Activated T-helper 1 cell treated with anti-CD3 and anti-CD28 coated beads, Interleukin-2, amount 50 U/mL, for 16 hours (primary cell): ENCODE measurements around the gene RPN2.

ENCODE experiments used
- DNase-seq, 2 donors: peaks; one replicate each; pipeline ENCODE4 v3.0.0-alpha.2; 2020; ENCODE audit warnings: low read depth in 1 of 2, low spot score in 1 of 2

RPN2 gene

DNA sequence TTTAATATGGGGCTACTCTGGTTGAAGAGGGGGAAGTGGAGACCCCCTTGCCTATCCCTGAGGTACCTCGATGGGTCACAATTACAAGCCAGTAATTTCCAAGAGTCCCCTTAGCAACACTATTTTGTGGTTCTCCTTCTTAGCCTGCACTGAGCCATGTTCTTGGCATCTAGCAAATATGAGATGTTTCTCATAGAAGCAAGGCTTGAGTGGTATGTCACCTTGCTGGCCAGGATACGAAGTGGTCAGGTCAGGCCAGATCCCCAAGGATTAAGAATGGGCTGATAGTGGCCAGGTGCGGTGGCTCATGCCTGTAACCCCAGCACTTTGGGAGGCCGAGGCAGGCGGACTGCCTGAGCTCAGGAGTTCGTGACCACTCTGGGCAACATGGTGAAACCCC lies 84.6 kb downstream of the RPN2 start:
- no peak for DNase-seq

DNA sequence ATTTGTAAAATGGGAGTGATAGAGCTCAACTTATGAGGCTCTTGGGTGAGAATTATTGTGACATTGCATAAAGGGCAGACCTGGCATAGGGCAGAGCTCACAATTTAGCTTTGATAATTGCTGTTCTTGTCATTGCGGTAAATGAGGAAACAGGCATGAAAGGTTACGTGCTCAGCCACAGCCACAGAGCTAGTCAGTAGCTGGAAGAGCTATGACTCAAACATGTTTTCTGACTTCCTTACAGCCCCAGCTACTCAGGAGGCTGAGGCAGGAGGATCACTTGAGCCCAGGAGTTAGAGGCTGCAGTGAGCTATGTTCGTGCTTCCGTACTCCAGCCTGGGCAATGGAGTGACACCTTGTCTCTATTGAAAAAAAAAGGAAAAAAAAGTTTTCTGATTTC lies 86.0 kb downstream of the RPN2 start:
- no peak for DNase-seq

DNA sequence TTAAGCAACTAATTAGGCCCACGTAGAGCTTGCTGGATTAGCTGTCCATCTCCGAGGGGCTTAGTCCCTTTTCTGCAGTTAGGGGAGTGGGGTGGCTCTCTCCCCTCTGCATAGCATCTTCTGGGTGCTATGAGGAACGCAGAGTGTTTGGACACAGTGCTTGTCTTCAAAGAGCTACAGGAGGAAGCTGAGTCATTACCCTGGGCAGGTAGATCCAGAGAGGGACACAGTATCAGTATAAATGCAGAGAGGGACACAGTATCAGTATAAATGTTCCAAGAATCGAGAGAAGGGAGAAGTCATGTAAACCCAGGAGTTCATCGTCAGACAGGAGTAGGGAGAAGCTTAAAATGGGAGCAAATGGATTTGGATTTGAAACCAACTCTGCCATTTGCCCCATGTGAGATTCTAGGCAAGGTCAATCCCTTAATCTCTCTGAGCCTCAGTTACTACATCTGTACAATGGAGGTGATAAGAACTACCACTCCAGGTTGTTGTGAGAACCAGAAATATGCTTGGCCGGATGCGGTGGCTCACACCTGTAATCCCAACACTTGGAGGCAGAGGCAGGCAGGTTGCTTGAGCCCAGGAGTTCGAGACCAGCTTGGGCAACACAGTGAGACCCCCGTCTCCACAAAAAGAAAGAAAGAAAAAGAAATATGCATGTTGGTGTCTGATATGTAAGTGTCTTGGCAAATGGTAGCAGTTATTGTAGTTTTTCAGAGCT lies 88.0 kb downstream of the RPN2 start:
- no peak for DNase-seq

- no peak for DNase-seq
These were observed 88.7 kb downstream of the RPN2 start for GRCh38 chr20:37267667-37268313.

- no peak for DNase-seq
These were observed 91.7 kb downstream of the RPN2 start for GRCh38 chr20:37270576-37271420.

GRCh38 chr20:37271421-37271768 lies 92.3 kb downstream of the RPN2 start:
- no peak for DNase-seq

- DNase-seq, result no peak
These were observed 94.9 kb downstream of the RPN2 start for GRCh38 chr20:37273988-37274387.

DNA sequence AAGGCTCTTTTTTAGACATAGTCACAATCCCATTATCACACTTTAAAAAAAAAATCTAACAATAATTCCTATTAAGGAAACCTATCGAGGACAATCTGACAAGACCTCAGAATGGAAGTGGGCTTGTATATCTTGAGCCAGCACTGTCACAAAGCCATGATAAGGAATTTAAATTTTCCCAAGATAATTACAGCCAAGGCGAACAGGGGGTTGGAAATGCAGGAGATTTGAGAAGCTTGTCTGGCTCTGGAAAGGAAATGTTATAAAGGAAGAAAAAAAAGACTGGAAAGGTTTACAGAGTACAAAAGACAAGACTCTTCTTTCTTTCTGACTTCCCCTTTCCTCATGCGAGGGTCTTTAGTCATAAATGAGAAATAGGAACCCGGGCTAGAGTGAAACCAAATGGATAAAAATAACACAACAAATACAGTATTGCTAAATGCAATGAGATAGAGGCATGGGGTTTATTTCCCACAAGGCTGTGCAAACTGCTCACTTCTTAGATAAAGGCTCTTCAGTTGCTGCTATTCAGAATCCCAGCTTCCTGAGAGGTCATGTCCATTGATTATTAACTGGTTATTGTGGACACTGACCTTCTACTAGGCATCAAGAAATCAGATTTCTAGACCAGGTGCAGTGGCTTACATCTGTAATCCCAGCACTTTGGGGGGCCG lies 95.9 kb downstream of the RPN2 start:
- no peak for DNase-seq

- no peak for DNase-seq
These were observed 97.5 kb downstream of the RPN2 start for GRCh38 chr20:37276494-37277252.

DNA sequence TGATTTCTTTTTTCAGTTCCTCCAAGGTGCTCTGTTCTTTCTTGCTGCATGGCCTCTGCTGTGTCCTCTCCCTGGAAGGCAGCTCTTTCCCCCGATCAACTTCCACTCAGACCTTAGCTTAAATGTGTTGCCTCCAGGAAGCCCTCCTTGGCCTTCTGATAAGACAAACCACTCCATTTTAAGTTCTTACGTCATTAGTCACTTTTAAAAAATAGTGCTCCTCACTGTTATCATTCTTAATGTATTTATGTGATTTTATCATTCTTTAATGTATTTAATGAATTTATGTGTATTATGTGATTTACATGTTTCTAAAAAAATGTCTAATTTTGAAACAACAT lies 98.1 kb downstream of the RPN2 start:
- DNase-seq, result no peak

DNA sequence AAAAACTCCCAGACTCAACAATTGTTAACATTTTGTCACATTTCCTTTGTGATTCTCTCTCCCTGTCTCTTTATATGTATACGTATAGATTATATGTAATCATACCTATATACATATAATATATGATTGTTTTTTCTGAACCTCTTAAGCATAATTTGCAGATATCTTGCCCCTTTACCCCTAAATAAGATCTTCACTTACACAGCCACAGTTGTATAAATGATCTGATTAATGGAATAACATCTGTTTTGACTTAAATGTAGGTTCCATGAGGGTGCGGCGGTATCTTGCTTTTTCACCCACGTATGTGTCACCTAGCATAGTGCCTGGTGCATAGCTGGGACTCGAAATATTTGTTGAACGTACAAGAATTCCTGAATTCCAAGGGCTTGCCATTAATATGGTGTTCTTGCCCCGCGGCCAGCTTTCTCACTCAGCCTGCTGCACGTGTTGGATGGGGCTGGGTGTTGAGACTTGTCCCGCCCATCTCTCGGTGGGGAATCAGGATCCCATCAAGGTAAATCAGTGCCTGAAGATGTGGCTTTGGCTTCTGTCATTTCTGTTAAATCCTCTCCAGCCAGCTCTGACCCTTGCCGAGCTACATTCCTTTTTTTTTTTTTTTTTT lies 99.9 kb downstream of the RPN2 start:
- DNase-seq, result no peak

DNA sequence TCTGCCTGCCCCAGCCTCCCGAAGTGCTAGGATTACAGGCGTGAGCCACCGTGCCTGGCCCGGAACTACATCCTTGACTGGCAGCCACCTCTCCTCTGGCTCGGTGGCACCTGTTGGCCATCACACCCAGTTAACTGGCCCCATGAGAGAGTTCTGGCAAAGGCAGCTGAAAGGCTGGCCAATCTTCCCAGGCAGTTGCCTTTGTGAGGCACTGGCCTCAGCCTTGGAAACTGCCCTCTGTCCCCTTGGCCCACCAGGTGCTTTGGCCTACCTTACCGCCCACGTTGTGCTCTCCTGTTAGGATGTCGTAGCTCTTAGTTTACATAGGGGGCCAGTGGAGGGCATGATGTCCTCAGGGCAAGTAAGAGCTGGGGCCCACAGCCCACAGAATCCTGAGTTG lies 100.7 kb downstream of the RPN2 start:
- DNase-seq, result no peak

DNA sequence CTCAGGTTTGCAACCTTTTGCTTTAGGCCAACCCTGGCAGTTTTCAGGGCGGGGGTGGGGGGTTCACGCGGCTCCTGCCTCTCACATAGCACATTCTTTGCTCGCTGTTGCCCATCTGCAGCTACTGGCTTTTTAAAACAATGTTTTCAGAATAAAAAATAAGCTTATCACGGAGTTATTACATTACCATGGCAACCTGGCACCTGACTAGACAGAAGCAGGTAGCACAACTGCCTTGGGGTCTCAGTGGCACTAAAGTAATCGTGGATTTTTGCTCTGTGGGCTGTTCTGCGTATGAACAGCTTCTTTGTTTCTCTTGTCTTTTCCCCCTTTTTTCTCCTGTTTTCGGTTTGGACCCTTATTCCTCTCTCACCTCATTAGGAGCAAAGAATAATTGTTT lies 101.3 kb downstream of the RPN2 start:
- no peak for DNase-seq

DNA sequence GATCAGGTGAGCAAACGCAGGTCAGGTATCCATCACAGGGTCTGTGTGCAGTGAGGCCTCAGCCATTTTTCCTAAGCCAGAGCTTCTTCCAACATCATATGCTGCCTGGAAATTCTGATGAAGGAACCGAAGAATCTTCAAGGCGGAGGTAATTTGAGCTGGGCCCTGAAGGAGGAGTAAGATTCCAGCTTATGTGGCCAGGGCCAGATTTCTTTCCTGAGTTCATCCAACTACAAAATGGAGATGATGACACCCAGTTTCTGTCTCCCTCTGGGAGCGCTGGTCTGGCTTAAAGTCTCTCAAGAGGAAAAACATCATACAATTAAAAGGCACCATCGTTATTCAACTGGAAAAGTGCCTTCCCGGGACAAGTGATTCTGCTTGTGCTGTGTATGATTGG lies 103.4 kb downstream of the RPN2 start:
- no peak for DNase-seq

- DNase-seq, result no peak
These were observed 104.5 kb downstream of the RPN2 start for GRCh38 chr20:37283530-37284195.

DNA sequence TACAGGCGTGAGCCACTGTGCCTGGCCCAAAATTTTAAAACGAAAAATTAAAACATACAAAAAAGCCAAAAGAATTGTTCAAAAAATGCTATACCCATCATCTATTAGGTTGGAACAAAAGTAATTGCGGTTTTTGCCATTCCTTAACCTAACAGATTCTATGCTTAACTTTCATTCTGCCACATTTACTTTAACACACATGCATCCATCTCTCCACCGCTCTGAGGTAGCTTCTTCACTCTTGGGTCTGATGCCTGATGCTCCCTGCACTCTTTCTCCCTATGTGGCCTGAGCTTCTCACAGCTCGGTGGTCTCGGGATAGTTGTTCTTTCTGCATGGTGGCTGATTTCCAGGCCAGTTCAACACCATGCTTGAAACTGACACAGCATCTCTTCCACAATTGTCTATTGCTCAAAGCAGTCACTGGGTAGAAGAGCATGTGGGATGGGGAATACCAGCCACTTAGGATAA lies 105.6 kb downstream of the RPN2 start:
- no peak for DNase-seq

DNA sequence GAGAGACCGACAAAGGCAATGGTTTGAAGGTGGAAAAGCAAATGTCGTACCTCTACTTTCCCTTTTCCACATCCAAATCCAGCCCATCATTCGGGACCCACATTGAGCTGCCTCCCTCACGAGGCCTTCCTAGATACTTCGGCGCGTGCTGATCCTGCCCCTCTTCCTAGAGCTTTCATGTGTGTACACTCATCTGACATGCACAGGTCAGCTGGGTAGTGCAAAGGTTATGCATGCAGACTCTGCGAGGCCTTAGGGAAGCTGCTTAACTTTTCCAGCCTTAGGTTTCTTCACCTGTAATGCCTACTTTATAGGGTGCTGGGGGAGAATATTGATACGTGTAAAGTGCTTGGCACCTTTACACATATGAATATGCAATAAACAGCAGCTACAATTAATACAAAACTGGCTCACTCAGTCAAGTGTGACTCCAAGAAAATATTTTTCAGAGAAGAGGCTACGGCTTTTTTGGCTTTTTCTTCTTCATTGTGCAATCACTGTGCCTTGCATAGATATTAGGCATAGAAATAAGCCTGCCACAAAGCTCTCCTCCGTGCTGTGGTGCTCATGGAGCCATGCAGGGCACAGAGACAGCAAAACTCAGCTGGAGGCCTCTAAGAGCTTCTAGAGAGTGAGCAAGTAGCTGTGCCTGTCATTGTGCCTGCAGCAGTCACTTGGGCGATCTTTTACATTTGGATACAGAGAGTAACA lies 106.7 kb downstream of the RPN2 start:
- DNase-seq, result no peak

DNA sequence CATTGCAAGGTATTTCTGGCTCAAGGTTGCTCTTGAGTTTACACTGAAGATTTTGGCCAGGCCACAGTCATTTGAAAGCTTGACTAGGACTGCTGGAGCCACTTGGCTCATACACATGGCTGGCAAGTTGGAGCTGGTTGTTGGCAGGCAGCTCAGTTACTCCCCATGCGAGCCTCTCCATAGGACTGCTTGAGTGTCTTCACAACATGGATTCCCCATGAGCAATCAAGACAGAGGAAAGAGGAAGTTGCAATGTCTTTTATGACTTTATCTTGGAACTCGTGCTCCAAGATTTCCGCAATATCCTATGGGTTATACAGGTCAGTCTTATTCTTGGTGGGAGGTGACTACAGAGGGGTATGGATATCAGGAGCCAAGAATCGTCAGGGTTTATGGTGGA lies 109.0 kb downstream of the RPN2 start:
- no peak for DNase-seq

DNA sequence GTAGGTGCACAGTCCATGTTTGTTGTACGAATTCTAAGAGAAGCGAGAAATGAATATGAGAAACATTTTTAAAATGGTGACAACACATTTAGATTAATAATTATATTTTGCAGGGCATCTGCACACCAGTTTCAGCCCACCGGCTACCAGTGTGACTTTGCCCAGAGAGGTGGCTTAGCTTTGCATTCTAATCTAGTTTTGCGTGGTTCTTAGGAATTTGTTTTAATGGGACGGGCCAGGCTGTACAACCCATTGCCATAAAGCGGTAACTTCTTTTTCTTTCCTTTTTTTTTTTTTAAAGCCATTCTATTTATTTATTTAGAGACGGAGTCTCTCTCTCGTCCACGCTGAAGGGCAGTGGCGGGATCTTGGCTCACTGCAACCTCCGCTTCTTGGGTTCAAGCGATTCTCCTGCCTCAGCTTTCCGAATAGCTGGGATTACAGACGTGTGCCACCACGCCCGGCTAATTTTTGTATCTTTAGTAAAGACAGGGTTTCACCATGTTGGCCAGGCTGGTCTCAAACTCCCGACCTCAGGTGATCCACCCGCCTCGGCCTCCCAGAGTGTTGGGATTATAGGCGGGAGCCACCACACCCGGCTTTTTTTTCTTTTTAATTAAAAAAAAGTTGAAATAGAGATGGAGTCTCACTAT lies 111.2 kb downstream of the RPN2 start:
- DNase-seq, result no peak
